GM21367 (cell line): Measurements from ENCODE around the gene ZNF653.
"Not testable (repeated sequence)": the region's sequence is repeated elsewhere in the genome, so short reads cannot be mapped to it uniquely, and the experiment has no call there.

Source experiments
- ATAC-seq: cut with Tn5 transposase; IDR thresholded peaks from one replicate; pipeline ENCODE4 v1.9.1; 2021; ENCODE audit not compliant: unreplicated experiment

Gene ZNF653

DNA sequence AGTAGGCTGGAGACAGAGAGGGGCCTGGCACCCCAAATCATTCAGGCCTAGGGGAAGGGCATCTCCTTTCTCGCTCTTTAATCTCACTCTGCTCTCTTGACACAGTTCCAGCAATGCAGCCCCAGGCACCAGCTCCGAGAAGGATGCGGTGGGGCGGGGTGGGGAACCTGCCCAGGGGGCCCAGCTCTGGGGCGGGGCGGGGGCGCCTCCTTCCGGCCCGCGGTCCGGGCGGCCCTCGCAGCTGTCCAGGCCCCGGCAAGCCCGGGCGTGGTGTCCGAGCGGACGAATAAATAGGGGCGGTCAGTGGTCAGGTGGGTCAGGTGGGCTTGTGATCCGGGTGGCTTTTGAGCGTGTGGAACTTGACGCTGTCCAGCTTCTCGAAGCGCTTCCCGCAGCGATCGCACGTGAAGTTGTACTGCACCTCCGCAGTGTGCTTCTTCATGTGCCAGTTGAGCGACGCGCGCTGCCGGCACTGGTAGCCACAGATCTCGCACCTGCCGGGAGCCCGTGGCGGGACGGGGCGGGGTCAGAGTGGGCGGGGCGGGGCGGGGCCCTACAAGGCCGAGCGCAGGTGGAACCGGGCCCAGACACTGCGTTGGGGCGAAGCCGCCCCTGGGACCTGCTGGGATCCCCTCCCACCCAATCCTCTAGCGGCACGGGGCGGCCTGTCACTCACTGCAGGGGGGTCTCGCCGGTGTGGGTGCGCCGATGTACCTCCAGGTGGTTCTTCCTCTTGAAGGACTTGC lies 22.1 kb downstream of the ZNF653 start:
- ATAC-seq: no peak

DNA sequence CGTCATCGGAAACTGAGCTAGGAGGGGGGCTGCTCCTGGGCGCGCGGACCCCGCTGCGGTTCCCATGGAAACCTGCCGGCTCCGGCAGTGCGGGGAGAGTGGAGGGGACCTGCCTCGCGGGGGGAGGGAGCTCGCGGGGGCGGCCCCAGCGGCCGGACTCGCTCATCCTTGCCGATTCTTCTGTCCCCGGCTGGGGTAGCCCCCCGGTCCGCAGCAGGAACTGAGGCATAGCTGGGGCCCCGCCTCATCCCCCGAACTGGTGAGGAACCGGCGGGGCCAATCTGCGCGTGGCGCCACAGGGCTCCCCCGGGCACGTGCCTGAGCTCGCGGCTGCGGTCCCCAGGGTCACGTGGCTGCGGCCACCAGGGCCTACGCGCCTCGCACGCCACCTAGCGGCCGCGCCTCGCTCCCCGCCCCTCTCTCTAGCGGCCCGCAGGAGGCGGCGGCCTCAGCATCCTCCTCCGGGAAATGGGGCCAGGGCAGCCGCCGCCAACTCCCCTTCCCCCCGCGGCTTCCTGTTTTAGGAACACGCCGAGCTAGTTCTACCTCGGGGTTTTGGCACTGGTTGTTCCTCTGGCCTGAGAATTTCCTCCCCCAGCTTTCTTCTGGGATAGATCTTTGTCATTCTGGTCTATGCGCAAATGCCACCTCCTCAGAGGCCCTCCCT lies 23.1 kb downstream of the ZNF653 start:
- no peak for ATAC-seq

DNA sequence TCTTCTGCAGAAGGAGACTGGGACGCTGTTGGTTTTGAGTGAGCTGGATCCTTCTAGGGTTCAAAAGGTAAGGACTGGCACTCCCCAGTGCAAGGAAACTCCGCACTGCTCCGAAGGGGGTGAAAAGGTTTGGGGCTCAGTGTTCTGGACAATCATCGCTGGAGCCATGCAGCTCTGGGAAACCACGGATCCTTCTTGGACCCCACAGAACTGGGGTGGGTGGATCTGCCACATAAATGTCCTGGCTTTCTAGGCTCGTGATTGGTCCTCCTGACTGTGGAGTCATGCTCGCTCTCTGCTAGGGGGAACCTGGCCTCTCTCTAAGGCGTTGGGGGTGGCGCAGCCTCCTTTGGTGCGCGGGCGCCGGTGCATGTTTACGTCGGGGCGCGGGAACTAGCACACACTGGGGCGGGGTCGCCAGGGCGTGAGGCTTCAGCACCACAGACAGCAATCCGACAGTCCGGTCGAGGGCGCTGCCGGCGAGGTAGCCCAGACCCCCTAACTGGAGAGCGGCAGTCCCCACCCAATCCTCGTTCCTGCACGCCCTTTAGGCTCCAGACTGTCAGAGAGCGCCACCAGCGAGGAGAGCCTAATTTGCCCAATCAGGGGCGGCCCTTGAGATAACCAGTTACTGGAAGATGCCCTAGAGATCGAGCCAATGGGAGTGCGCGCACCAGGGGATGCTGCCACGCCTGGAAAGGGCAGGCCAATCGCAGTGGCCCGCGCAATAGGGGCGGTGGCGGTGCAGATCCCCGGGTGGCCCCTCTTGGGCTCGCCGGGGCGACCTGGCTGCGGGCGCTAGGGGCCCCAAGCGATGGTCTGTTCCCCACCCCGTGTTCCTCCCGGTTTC lies 23.9 kb downstream of the ZNF653 start:
- ATAC-seq: no peak

DNA sequence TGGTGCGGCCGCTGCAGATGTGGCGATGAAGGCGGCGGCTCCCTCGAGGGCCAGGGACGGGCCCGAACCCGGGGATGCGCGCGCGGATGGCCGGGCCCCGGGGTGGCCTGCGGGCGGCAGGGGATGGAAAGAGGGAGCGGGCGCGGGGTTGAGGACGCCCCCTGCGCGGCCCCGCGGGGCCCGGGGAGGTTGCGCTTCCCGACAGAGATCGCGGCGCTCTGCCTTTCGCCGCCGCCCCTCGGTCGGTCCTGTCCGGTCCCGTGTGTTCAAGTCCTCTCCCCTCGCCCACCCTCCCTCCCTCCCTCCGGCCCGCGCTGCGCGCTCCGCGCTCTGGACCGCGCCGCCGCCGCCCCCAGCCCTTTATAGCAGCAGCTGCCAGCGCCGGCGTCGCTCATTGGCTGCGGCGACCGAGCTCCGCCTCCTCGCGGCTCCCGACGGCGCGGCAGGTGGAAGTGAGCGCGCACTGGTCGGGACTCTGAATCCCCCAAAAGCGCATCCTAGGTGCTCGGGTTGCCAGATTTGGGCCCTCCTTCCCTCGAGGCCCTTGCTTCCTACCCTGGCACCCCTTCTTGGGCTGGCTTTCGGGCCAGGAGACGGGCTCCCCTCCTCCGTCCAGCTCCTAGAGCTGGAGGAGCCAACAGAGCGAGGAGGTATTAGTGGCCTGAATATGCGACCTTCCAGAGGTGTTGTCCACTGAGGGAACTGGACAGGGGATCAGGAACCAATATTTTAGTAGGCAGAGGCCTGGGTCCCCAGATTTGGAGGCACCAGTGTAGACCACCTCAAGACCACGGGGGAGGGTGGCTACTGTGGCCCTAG lies 24.7 kb downstream of the ZNF653 start, which contains the start of gene ELAVL3:
ELAVL3 (minus strand) TSS at position 332 of the 819 bp plus-strand sequence. CDS start 438 bp downstream, outside the sequence.
- ATAC-seq: no peak

DNA sequence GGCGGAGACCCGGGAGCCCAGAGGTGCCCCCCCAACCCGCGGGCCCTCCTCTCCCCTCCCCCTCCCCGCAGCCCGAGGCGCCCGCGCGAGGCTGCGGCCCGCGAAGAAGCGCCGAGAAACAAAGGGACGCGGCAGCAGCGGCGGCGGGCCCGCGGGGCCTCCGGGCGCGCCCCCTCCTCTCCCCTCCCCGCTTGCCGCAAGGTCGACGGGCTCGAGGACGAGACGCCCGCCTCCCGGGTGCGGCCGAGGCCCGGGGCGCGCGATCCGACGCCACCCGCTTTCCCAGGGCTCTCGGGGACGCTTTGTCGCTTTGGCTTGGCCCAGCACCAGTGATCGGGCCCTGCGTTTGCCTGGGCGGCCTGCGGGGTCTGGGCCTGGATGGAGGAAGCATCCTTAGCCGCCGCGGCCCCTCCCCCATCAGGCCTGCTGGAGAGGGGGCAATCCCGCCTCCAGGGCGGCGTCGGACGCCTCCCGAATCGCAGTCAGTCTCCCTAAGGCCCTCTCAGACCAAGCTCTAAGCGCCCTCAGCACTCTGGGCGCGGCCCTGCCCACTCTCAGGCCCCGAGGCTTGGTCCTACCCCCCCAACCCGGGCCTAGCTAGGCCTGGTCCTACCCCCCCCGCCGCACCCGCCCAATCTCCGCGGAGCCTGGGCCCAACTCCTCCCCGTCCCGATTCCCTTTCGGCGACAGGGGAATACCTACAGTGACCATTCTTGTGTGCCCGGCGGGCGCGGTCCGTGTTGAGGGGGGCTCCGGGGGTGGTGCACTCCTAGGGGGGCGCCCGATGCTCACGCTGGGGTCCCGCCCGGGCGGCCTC lies 25.5 kb downstream of the ZNF653 start:
- no peak for ATAC-seq

DNA sequence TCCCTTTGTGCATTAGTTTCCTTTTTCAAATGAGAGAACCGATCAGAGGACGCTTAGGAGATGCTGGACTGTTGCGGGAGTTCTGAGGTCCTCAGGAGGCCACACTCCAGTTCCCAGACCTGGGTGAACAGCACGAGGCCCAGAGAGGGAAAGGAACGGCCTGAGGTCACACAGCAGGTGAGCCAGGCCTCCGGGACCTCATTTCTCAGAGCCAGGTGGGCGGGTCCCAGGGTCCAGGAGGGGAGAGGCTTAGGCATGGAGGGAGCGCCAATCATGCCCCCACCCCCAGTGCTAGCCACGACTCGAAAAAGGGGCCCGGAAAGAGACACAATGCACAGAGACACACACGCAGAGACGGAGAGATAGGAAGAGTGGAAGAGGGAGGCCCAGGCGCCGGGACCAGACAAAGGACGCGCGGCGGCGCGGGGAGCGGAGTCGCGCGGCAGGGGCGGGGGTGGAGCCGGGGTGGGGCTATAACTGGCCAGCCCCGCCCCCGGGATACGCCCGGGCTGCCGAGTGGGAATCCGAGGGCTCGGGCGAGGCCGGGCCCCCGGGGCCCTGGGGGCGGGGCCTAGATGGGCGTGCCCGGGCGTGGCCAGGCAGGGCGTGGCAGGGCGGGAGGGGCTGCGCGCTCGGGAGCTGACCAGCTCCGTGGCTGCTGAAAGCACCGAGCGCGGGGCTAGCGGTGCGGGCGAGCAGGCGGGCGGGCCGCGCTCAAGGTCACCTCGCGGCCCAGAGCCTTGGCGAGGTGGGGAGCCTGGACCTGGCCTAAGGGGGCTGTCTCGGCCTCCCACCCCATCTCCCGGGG lies 26.3 kb downstream of the ZNF653 start:
- no peak for ATAC-seq

DNA sequence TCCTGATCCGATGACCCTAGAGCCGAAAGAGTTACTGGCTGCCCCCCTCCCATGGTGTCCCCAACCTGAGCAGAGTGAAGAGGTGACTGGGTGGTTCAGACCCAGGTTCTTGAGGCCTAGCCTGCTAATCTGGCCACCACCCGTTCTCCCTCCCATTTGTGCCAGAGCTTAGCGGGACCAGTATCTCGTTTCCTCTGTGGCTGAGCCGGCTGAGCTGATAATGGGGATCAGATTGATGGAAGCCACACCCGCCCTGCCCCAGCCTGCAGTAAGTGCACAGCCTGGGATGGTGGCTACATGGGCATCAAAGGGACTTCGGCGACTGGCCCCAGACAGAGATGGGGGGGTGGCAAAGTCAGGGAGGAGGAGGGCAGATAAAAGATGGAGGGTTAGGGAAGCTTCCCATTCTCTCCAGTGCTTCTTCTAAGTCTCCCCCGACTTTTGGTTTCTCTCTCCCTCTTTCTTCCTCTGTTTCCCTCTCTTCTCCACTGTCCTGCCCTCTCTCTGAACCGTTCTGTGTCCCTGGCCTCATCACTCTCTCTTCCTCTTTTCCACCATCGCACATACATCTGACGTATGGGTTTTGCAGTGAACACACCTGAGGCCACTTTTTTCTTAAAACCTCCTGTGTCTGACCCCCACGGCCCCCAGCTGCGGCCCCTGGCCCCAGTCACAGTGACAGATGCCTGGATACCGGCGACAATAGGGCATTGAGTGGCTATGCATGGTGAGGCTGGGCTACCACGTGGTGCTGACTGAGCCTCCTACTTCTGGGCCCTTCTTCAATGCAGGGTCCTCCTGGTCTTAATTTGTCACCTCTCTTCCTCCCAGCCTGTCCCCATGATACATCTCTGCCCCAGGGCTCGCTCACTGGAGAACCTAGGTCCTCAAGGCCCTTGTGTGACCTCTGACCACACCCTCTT lies 27.2 kb downstream of the ZNF653 start:
- no peak for ATAC-seq

DNA sequence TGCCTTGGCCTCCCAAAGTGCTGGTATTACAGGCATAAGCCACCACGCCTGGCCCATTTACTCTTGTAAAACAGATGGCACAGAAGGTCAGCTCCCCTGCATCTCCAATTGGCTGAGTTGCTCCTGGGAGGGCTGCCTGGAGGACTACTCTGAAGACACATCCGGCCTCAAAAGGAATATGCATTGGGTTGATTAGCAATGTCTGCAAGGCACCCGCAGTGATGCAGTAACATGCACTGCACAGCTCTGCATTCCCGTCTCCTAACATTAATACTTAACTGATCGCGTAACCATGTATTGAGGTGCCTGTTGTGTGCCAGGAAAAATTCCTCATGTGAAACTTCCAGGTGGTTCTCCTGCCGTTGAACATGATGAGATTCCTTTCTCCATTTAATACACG lies 29.8 kb downstream of the ZNF653 start:
- no peak for ATAC-seq

DNA sequence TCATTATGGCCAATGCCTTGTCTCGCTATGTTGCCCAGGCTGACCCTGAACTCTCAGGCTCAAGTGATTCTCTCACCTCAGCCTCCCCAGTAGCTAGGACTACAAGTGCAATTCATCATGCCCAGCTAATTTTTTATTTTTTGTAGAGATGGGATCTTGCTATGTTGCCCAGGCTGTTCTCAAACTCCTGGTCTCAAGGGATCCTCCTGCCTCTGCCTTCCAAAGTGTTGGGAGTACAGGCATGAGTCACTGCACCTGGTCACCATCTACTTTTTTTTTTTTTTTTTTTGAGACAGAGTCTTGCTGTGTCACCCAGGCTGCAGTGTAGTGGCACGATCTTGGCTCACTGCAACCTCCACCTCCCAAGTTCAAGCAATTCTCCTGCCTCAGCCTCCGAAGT lies 30.3 kb downstream of the ZNF653 start:
- not testable (repeated sequence) for ATAC-seq

DNA sequence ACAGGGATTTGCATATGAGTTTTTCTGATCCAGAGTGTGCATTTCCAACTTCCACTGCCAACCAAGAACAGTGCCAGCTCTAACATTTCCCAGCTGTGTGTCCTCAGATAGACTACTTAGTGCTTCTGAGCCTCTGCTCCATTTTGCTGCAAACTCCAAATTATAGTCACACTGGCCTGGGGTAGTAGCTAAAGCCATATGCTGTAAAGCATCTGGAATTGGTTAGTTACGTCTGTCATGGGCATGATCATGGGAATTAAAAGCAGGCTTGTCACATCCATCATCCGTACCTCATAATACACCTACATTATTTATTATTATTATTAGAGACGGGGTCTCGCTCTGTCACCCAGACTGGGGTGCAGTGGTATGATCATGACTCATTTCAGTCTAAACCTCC lies 31.9 kb downstream of the ZNF653 start:
- ATAC-seq: no peak

DNA sequence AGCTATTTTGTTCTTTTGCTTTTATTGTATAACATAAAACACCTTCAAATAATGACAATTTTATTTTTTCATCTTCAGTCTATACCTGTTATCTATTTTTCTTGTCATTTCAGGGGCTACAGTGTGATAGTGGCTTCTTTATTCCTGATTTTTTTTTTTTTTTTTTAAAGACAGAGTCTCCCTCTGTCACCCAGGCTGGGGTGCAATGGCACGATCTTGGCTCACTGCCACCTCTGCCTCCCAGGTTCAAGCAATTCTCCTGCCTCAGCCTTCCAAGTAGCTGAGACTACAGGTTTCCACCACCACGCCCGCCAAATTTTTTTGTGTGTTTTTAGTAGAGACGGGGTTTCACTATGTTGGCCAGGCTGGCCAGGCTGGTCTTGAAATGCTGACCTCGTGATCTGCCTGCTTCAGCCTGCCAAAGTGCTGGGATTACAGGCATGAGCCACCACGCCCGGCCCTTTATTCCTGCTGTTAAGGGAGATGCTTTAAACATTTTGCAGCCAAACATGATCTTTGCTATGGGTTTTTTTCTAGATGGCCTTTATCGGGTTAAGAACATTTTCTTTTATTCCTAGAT lies 37.3 kb downstream of the ZNF653 start:
- not testable (repeated sequence) for ATAC-seq

DNA sequence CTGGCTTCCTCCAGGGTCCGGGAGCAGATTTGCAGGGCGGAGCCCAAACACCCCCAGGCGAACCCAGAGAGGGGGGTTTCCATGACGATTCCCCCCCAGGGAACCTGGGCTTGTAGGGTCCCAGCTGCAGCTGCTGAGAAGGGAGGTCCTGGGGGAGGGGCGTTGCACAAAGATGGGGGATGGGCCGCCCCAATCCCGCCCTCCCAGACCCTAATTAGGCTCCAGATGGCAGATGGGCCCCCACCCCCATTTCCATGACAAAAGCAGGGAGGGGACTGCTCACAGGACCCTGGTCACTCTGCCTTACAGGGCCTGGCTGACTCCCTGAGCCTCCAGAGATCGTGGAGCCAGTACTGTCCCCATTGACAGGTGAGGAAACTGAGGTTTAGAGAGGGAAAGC lies 40.0 kb downstream of the ZNF653 start:
- ATAC-seq: no peak

DNA sequence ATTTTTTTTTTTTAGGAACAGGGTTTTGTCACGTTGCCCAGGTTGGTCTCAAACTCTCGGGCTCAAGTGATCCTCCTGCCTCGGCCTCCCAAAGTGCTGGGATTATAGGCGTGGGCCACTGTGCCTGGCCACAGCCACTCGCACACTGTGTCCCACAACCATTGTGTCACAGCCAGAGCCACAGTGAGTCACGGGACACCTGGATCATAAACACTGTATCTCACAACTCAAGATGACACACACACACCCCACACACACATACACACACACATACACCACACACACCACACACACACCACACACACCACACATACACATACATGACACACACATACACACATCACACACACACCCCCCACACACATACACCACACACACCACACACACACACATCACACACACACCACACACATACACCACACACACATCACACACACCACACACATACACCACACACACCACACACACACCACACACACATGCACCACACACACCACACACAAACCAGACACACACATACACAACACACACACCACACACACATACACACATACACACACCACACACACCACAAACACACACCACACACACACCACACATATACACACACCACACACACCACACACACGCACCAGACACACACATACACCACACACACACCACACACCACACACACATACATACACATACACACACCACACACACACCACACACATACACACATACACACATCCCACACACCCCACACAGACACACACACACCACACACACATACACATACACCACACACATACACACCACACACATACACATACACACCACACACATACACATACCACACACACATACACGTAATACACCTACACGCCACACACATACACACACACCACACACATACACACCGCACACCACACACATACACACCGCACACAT lies 41.0 kb downstream of the ZNF653 start:
- ATAC-seq: no peak

DNA sequence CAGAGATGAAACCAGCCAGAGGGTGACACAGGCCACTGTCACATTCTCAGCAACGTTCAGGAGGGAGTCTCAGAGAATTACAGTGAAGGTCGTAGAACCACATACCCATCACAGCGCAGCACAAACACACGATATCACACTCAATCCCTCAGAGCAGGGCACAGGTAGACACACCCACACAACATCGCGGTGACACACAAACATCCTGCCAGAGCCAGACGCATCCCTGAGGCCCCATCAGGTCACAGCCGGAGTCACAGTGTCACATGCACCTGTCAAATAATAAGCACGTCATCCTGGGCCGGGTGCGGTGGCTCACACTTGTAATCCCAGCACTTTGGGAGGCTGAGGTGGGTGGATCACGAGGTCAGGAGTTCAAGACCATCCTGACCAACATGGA lies 42.2 kb downstream of the ZNF653 start:
- ATAC-seq: no peak

DNA sequence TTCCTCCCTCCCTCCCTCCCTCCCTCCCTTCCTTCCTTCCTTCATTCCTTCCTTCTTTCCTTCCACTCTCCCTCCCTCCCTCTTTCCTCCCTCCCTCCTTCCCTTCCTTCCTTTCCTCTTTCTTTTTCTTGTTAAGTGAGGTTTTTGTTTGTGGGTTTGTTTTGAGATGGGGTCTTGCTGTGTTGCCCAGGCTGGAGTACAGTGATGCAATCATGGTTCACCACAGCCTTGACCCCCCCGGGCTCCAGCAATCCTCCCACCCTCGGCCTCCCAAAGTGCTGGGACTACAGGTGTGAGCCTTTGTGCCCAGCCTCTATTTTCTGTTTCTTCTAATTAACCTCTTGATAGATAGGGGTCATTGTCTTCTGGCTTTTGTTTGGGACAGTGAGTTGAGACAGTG lies 44.2 kb downstream of the ZNF653 start:
- ATAC-seq: no peak

DNA sequence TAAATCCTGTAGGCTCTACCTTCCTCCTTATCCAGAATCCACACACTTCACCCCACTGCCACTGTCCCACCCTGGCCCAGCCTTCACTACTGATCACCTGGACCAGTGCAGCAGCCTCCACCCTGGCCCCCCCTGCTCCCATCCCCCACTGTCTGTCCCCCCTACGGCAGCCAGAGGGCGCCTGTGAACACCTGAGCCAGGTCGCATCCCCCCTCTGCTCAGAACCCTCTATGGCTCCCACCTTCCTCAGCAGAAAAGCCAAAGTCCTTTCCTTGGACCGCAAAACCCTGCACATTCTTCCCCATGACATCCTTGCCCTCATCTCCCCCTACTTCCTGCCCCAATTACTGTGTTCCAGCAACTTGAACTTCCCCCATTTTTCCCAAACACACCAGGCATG lies 45.4 kb downstream of the ZNF653 start:
- no peak for ATAC-seq

DNA sequence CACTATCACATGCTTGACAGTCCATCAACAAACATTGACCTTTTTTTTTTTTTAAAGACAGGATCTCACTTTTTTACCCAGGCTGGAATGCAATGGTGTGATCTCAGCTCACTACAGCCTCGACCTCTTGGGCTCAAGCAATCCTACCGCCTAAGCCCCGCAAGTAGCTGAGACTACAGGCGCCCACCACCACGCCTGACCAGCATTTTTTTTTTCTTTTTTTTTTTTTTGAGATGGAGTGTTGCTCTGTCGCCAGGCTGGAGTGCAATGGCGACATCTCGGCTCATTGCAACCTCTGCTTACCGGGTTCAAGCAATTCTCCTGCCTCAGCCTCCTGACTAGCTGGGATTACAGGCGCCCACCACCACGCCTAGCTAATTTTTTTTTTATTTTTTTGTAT lies 46.7 kb downstream of the ZNF653 start:
- not testable (repeated sequence) for ATAC-seq
